ENCODE results near the gene NTSR2.

The NTSR2 gene

GRCh38 chr2:11618708-11619062 is 51.3 kb downstream of the NTSR2 start:
- DNase-seq = no peak

DNA sequence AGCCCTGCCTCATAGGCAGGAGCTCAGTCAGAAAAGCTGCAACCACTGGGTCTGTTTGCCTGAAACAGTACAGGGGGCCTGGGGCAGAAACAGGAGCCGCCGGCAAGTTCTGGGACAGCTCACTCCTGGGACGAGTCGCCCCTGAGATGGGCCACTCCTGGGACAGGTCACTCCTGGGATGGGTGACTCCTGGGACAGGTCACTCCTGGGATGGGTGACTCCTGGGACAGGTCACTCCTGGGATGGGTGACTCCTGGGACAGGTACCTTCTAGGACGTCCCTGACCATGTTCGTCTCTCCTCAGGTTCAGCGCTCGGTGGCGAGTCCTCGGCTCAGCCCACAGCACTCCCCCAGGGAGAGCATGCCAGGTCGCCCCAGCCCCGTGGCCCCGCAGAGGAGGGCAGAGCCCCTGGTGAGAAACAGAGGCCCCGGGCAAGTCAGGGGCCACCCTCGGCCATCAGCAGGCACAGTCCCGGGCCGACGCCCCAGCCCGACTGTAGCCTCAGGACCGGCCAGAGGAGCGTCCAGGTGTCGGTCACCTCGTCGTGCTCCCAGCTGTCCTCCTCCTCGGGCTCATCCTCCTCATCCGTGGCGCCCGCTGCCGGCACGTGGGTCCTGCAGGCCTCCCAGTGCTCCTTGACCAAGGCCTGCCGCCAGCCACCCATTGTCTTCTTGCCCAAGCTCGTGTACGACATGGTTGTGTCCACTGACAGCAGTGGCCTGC is 51.8 kb downstream of the NTSR2 start:
- DNase-seq = no peak

- no peak for DNase-seq
Observed at GRCh38 chr2:11617527-11617926, 52.5 kb downstream of the NTSR2 start.

DNA sequence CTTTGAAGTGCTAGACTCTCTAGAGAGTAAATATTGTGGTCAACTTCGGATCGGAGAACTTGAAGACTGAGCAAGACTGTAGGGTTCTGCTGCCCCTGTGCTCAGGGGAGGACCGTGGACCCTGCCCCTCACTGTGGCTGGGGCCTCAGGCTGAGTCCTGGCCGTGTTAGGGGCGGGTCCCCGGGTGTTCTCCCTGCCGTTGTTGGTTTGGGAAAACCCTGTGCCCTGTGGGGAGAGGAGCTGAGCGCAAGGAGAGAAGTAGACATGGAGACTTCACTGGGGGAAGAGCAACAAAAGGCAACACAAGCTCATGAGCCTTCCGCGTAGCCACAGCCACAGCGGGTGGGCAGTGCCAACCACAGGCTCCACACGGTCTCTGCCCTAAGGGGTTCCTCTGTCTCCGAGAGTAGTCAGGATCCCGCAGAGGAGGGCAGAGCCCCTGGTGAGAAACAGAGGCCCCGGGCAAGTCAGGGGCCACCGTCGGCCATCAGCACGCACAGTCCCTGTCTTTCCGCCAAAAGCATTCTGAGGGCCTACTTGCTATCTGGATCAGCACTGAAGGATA is 53.1 kb downstream of the NTSR2 start:
- no peak for DNase-seq

DNA sequence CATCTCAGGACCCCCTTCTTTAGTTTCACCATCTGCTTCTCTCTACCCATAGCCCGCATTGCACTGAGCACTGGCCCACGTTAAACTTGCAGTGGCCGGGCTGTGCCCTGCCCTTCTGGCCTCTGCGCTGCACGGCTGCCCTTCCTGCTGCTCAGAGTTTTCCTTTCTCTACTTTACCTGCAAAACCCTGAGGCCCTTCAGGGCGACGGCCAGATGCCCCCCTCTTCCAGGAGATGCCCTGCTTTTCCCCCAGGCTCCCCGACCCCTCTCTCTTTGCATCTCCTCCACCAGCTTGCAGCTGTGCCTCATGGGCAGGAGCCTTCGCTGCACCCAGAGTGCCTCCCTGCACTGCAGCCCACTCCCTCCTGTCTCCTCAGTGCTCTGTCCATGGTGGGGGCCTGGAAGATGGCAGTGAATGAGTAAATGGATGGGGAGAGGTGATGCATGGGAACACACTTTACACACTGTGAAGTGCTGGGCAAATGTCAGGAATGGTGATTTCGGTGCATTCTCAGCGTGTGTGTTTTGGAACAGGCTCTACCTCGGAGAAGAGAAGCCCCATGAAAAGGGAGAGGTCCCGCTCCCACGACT is 53.8 kb downstream of the NTSR2 start:
- no peak for DNase-seq

DNA sequence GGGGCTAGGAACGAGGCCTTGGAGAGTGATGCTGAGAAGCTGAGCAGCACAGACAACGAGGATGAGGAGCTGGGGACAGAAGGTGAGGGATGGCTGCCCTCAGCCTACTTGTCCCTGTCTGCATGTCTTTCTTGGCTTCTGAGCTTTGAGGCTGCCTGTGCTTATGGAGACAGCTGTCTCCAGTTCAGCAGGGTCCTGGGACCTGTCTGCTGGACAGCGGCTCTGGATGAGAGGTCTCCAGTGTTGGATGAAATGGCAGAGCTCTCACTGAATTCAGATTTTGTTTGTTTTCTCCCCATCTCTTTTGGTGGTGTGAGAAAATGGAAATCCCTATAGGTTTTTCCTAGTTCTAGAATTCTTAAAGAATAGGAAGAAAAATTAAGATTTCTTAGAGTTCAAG is 54.8 kb downstream of the NTSR2 start:
- DNase-seq = no peak

- no peak for DNase-seq
Observed at GRCh38 chr2:11613297-11613696, 56.7 kb downstream of the NTSR2 start.

GRCh38 chr2:11612553-11613215 is 57.3 kb downstream of the NTSR2 start:
- no peak for DNase-seq

- DNase-seq = no peak
Observed at GRCh38 chr2:11611251-11611650, 58.7 kb downstream of the NTSR2 start.

DNA sequence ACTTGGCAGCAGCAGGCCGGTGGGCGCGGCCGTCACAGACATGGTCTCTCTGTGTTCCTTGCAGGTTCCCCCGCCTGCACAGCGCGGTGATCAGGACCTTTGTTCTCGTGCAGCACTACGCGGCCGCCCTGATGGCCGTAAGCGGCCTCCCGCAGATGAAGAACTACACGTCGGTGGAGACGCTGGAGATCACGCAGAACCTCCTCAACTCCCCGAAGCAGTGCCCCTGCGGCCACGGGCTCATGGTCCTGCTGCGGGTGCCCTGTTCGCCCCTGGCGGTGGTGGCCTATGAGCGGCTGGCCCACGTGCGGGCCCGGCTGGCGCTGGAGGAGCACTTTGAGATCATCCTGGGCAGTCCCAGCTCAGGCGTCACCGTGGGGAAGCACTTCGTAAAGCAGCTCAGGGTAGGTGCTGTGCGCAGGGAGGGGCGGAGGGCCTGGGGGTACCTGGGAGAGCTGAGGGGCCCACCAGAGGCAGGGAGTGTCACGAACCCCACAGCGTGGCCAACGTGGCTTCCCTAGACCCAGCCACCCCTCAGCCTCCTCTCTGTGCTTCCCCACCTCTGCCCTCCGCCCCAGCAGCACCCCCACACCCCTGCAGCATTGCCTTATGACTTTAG is 59.3 kb downstream of the NTSR2 start:
- no peak for DNase-seq
